Sigmoid colon (tissue), 4 donors: ENCODE measurements around the gene XYLT1.

Source experiments
- POLR2AphosphoS5 ChIP-seq, 4 donors: sonication (generic); formaldehyde crosslinking; IDR thresholded peaks; one replicate each; pipeline ENCODE4 v1.6.1; 2017; ENCODE audit warnings: antibody characterized with exemption in 4 of 4
- TF ChIP-seq, protein P1 (sequence below), 4 experiments: fragments of 450-650 bp in 3 of 4; fragments of 200-600 bp in 1 of 4; IDR thresholded peaks; one replicate each; pipeline ENCODE4 v1.5.1; 2016 to 2019; ENCODE audit warnings: antibody characterized with exemption in 4 of 4, mild to moderate bottlenecking in 3 of 4, moderate library complexity in 2 of 4

DNA sequence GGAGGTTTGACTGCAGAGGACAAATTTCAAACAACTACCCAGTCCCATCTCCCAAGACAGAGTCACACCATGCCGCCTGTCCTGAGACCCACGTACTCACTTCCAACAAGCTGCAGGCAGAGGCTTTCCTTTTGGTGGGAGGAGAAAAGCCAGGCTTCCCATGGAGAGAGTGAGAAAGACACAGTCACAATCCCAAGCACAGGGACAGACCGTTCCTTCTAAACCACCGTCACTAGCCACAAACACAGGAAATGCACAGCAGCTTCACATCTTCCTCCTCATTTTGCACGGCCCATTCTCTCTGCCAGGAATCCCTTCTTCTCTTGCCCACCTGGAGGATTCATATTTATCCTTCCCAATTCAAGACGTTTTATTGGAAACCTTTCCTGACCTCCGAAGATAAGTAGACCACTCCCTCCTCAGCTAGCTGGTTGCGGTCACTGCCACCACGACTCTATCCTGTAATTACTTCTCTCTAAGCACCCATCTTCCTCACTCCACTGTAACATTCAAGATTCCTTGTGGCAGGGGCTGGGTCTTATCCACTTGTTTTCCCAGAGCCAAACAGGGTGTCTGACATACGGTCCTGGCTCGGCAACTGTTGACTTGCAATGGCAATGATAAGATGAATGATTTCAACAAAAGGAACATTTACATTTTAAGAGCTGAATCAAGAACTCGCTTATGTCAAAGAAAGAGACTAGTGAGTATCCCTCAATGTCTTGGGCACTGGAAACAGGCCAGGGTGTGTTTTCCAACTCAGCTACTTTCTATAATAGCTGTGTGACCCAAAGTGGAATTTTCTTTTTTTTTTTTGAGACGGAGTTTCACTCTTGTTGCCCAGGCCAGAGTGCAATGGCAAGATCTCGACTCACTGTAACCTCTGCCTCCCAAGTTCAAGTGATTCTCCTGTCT lies 87.6 kb downstream of the XYLT1 start:
- TF ChIP-seq, protein P1, sequence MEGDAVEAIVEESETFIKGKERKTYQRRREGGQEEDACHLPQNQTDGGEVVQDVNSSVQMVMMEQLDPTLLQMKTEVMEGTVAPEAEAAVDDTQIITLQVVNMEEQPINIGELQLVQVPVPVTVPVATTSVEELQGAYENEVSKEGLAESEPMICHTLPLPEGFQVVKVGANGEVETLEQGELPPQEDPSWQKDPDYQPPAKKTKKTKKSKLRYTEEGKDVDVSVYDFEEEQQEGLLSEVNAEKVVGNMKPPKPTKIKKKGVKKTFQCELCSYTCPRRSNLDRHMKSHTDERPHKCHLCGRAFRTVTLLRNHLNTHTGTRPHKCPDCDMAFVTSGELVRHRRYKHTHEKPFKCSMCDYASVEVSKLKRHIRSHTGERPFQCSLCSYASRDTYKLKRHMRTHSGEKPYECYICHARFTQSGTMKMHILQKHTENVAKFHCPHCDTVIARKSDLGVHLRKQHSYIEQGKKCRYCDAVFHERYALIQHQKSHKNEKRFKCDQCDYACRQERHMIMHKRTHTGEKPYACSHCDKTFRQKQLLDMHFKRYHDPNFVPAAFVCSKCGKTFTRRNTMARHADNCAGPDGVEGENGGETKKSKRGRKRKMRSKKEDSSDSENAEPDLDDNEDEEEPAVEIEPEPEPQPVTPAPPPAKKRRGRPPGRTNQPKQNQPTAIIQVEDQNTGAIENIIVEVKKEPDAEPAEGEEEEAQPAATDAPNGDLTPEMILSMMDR (IDR thresholded peaks at IDR 0.05): no peak
- peak; percentile 41 to 79 (median 56) for TF ChIP-seq POLR2AphosphoS5 (IDR thresholded peaks at IDR 0.05)
